PFSK-1 (cell line): Measurements from ENCODE around the gene SLC39A9.

ENCODE experiments used
- FOXP2 ChIP-seq: optimal IDR thresholded peaks from 2 replicates; pipeline ENCODE3; 2011; ENCODE audit warnings: borderline replicate concordance, control low read depth, inconsistent platforms; ENCODE audit not compliant: insufficient read depth; ENCODE audit errors: extremely low read length, extremely low read depth
- POLR2AphosphoS5 ChIP-seq: IDR thresholded peaks from 2 replicates; pipeline ENCODE4 v1.6.1; 2012; ENCODE audit warnings: low read depth, mild to moderate bottlenecking, control low read depth, low read length, moderate library complexity
- SIN3A ChIP-seq: IDR thresholded peaks from 2 replicates; pipeline ENCODE4 v1.6.1; 2012; ENCODE audit warnings: mild to moderate bottlenecking, low read length, moderate library complexity, borderline replicate concordance; ENCODE audit not compliant: insufficient read depth
- TF ChIP-seq, protein P1 (sequence below), 2 experiments: IDR thresholded peaks; 2 replicates each; pipeline versions ENCODE4 v1.6.1 to v1.8.0; 2011 to 2012; ENCODE audit warnings: low read depth in 2 of 2, low read length in 2 of 2, control low read depth in 1 of 2, inconsistent platforms in 1 of 2, mild to moderate bottlenecking in 1 of 2, moderate library complexity in 1 of 2; ENCODE audit not compliant: insufficient read depth in 1 of 2

DNA sequence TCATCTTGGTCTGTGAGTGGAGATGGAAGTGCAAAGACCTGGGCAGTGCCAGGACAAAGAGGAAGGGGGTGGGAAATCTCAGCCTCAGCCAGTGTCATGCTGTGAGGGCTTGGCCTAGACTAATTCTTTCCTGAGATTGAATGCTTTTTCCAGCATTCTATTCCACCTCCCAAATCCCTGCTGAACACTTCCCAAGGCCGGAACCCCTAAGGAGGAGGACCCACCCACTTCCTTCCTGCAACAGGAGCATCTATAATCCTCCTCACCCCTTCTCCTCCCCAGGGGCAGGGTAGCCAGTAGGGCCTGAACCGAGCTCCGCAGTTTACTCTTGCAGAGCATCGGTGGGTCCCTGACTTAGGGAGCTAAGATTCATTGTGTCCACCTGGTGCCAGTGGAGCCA is 89.3 kb downstream of the SLC39A9 start:
- TF ChIP-seq POLR2AphosphoS5 (no peak), FOXP2 (no peak), SIN3A (no peak)
- TF ChIP-seq, protein P1, sequence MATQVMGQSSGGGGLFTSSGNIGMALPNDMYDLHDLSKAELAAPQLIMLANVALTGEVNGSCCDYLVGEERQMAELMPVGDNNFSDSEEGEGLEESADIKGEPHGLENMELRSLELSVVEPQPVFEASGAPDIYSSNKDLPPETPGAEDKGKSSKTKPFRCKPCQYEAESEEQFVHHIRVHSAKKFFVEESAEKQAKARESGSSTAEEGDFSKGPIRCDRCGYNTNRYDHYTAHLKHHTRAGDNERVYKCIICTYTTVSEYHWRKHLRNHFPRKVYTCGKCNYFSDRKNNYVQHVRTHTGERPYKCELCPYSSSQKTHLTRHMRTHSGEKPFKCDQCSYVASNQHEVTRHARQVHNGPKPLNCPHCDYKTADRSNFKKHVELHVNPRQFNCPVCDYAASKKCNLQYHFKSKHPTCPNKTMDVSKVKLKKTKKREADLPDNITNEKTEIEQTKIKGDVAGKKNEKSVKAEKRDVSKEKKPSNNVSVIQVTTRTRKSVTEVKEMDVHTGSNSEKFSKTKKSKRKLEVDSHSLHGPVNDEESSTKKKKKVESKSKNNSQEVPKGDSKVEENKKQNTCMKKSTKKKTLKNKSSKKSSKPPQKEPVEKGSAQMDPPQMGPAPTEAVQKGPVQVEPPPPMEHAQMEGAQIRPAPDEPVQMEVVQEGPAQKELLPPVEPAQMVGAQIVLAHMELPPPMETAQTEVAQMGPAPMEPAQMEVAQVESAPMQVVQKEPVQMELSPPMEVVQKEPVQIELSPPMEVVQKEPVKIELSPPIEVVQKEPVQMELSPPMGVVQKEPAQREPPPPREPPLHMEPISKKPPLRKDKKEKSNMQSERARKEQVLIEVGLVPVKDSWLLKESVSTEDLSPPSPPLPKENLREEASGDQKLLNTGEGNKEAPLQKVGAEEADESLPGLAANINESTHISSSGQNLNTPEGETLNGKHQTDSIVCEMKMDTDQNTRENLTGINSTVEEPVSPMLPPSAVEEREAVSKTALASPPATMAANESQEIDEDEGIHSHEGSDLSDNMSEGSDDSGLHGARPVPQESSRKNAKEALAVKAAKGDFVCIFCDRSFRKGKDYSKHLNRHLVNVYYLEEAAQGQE (IDR thresholded peaks at IDR 0.05; ENCODE audit: insufficient read depth in 1 of 2, low read depth in 2 of 2, low read length in 2 of 2) = no peak
